ENCODE data around the gene PACS2. TPM values are rescaled to one million over a fixed set of nuclear protein-coding genes. Genes with fewer than 3 reads are reported as not detected.

The PACS2 gene
- total RNA-seq, 4 donors from 2014 or later: 61.5 to 91.1 (median 74.7) TPM

DNA sequence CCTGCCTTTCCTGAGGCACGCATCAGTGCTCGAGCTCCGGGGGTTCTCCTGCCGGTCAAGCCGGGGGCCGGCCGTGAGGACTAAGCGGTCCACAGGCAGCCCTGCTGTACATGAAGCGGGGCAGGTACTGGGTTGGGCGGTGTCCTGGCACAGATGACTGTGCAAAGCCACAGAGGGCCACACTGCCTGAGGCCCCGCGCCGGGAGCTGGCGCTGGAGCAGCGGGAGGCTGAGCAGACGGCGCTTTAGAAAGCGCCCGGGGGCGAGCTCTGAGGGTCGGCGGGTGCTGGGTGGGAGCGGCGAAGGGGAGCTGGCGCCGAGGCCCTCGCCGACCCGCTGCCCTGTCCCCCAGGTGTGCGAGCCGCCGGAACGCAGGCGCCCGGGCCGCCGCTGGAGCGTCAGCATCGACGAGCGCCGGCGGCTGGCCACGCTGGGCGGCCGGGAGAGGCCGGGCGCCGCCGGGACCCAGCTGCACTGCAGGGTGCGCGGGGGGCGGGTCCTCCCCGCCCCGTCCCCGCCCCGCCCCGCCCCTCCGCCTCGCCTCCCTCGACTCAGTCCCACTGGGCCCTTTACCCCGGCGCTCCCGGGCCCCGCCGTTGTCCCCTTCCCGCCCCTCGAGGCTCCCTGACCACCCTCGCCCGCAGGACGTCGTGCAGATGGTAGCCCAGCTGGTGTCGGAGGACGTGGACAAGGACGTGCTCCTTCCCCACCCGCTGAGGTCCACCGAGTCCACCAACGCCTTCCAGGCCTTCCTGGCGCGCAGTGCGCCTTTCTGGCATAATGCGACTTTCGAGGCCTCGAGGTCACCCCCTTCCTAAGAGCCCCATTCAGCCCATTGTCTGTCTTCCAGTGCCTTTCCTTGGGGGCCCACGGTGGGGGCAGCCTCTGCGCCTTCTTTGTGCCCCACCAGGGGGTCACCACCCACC, 96.7 kb downstream of the PACS2 start:
- 2% methylated on average over 10 of the region's 86 CpGs; no CpG with 5 or more reads in 1 of the 2 donors for WGBS, 2 donors (ENCODE audit: low coverage in 1 of 2)
- Histone ChIP-seq H3K4me1 (peaks cover 0 to 37% (median 11%) of the 10 kb centered on the region in 3 donors), H3K27me3 (peaks cover 41% of the 10 kb centered on the region), H3K27ac (no peak overlapping the region), H3K9me3 (no peaks in the 10 kb centered on the region), H3K36me3 (no peaks in the 10 kb centered on the region), H3K4me3 (peak overlapping the region in 1 of 2 donors; percentile 44)
- ATAC-seq: peak; percentile 70
- TF ChIP-seq EP300 (IDR thresholded peaks at IDR 0.05) (no peak), POLR2AphosphoS5 (IDR thresholded peaks at IDR 0.05) (no peak), POLR2A (IDR thresholded peaks at IDR 0.05) (no peak)
- TF ChIP-seq, protein P1, sequence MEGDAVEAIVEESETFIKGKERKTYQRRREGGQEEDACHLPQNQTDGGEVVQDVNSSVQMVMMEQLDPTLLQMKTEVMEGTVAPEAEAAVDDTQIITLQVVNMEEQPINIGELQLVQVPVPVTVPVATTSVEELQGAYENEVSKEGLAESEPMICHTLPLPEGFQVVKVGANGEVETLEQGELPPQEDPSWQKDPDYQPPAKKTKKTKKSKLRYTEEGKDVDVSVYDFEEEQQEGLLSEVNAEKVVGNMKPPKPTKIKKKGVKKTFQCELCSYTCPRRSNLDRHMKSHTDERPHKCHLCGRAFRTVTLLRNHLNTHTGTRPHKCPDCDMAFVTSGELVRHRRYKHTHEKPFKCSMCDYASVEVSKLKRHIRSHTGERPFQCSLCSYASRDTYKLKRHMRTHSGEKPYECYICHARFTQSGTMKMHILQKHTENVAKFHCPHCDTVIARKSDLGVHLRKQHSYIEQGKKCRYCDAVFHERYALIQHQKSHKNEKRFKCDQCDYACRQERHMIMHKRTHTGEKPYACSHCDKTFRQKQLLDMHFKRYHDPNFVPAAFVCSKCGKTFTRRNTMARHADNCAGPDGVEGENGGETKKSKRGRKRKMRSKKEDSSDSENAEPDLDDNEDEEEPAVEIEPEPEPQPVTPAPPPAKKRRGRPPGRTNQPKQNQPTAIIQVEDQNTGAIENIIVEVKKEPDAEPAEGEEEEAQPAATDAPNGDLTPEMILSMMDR (IDR thresholded peaks at IDR 0.05): no peak

DNA sequence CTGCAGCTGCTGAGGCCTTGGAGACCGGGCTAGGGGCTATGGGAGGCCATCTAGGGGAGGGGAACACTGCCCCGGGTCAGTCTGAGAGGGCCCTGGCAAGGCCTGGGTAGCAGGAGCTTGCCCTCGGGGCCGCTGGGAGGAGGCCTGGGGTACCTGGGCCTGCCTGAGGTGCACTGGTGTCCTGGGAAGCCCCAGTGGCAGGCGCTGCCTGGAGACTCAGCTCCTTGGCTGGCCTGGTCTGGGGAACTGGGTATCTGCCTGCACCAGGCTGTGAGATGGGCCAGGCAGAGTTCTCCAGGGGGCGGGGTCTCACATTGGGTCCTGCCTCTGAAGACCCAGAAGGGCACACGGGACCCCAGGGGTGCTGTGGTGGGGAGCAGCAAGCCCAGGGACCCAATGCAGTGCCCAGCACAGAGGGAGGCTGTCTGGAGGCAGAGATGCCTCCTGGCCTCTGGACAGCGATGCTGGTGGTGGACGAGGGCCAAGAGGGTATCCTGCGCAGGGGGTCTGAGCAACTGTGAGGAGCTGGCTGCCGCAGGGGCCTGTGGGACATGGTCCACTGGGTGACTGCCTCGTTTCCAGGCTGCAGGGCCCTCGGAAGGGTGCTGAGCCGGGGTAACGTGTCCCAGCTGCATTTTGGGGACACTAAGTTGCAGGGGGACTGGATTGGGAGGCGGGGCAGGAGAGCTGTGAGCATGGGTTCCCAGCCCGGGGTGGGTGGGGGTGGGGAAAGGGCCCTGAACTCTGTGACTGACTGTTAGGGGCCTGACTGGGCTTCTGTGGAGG, 97.6 kb downstream of the PACS2 start:
- WGBS, 2 donors (ENCODE audit: low coverage in 1 of 2): 80% methylated on average over 5 of the region's 17 CpGs; no CpG with 5 or more reads in 1 of the 2 donors
- H3K27ac ChIP-seq: no peak overlapping the region
- H3K4me1 ChIP-seq: peaks cover 0 to 37% (median 11%) of the 10 kb centered on the region in 3 donors
- no peaks in the 10 kb centered on the region for H3K9me3 ChIP-seq
- no peak for ATAC-seq
- H3K4me3 ChIP-seq: no peak overlapping the region
- H3K27me3 ChIP-seq: peaks cover 41% of the 10 kb centered on the region
- TF ChIP-seq, protein P1 (IDR thresholded peaks at IDR 0.05): no peak
- TF ChIP-seq POLR2AphosphoS5 (IDR thresholded peaks at IDR 0.05) (no peak), EP300 (IDR thresholded peaks at IDR 0.05) (no peak), POLR2A (IDR thresholded peaks at IDR 0.05) (no peak)
- no peaks in the 10 kb centered on the region for H3K36me3 ChIP-seq

GRCh38 chr14:105412771-105413543, 98.4 kb downstream of the PACS2 start:
- Histone ChIP-seq H3K4me3 (no peak overlapping the region), H3K9me3 (no peaks in the 10 kb centered on the region), H3K27me3 (peaks cover 41% of the 10 kb centered on the region), H3K4me1 (peaks cover 0 to 37% (median 11%) of the 10 kb centered on the region in 3 donors), H3K36me3 (no peaks in the 10 kb centered on the region), H3K27ac (no peak overlapping the region)
- no peak for ATAC-seq
- TF ChIP-seq POLR2A (IDR thresholded peaks at IDR 0.05) (no peak), EP300 (IDR thresholded peaks at IDR 0.05) (no peak), POLR2AphosphoS5 (IDR thresholded peaks at IDR 0.05) (no peak)
- TF ChIP-seq, protein P1 (IDR thresholded peaks at IDR 0.05): no peak
- 65 to 83% methylated on average over 2 to 4 of the region's 8 CpGs for WGBS, 2 donors (ENCODE audit: low coverage in 1 of 2)

GRCh38 chr14:105413544-105413886, 99.0 kb downstream of the PACS2 start:
- Histone ChIP-seq H3K27me3 (peaks cover 41% of the 10 kb centered on the region), H3K27ac (no peak overlapping the region), H3K4me3 (no peak overlapping the region), H3K36me3 (no peaks in the 10 kb centered on the region), H3K9me3 (no peaks in the 10 kb centered on the region), H3K4me1 (peaks cover 0 to 40% (median 11%) of the 10 kb centered on the region in 3 donors)
- no peak for TF ChIP-seq POLR2AphosphoS5 (IDR thresholded peaks at IDR 0.05)
- TF ChIP-seq, protein P1 (IDR thresholded peaks at IDR 0.05): no peak
- TF ChIP-seq POLR2A (IDR thresholded peaks at IDR 0.05): no peak
- TF ChIP-seq EP300 (IDR thresholded peaks at IDR 0.05): no peak
- no peak for ATAC-seq
- WGBS, 2 donors (ENCODE audit: low coverage in 1 of 2): no CpG with 5 or more reads among the region's 2 CpGs
